ENCODE results near the gene CGB3. TPM values are rescaled to one million over a fixed set of nuclear protein-coding genes. Genes with fewer than 3 reads are reported as not detected.

Gene CGB3
- total RNA-seq, 1 experiment from 2014 or later = not detected

- peak within 1 kb of the TSS; percentile 73 for H3K27ac Mint-ChIP-seq (ENCODE audit: unreplicated experiment)
- DNase-seq = peak; percentile 92
- H3K36me3 Mint-ChIP-seq (ENCODE audit: insufficient read depth, unreplicated experiment) = peaks cover 9% of the 10 kb centered on the region
- intact Hi-C loops (cut with micrococcal nuclease; ENCODE audit: unreplicated experiment) = loop anchor here (2.0 kb wide), 1 partner anchor 20 kb away; the partner anchor contains the start of gene SNRNP70
- BruUV-seq (replicated peaks) = no TSS peak
- Histone ChIP-seq H3K27me3 (replicated peaks; ENCODE audit: control insufficient read depth, insufficient read depth, low read length) (no peaks in the 10 kb centered on the region), H3K9me3 (no peaks in the 10 kb centered on the region), H3K4me1 (peaks cover 34% of the 10 kb centered on the region), H3K4me3 (ENCODE audit: low read depth, low read length) (peak within 1 kb of the TSS; percentile 38), H3K36me3 (ENCODE audit: control insufficient read depth, insufficient read depth, low read length) (no peaks in the 10 kb centered on the region)
- H3K4me1 Mint-ChIP-seq (ENCODE audit: low read depth, unreplicated experiment) = peaks cover 26% of the 10 kb centered on the region
- POLR2A ChIA-PET = interaction anchor here (0.6 to 1.2 kb wide), 7 partner anchors 9 to 279 kb away, joined by 3 to 8 read pairs (median 3); partner anchors contain the start of genes GYS1 and RUVBL2
- H3K4me3 Mint-ChIP-seq (ENCODE audit: unreplicated experiment) = peak within 1 kb of the TSS; percentile 71
- CTCF ChIA-PET = interaction anchor here (0.6 to 1.8 kb wide), 11 partner anchors 9 to 1292 kb away, joined by 4 to 16 read pairs (median 5); partner anchors contain the start of genes AP2A1, GYS1 and RUVBL2
- TF ChIP-seq, protein P1, sequence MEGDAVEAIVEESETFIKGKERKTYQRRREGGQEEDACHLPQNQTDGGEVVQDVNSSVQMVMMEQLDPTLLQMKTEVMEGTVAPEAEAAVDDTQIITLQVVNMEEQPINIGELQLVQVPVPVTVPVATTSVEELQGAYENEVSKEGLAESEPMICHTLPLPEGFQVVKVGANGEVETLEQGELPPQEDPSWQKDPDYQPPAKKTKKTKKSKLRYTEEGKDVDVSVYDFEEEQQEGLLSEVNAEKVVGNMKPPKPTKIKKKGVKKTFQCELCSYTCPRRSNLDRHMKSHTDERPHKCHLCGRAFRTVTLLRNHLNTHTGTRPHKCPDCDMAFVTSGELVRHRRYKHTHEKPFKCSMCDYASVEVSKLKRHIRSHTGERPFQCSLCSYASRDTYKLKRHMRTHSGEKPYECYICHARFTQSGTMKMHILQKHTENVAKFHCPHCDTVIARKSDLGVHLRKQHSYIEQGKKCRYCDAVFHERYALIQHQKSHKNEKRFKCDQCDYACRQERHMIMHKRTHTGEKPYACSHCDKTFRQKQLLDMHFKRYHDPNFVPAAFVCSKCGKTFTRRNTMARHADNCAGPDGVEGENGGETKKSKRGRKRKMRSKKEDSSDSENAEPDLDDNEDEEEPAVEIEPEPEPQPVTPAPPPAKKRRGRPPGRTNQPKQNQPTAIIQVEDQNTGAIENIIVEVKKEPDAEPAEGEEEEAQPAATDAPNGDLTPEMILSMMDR (IDR thresholded peaks at IDR 0.05; ENCODE audit: insufficient read depth in 1 of 2, low read depth in 1 of 2, low read length in 1 of 2, severe bottlenecking in 1 of 2, unreplicated experiment in 1 of 2) = peak in 1 of 2 experiments; percentile 29
- H3K9me3 Mint-ChIP-seq (ENCODE audit: unreplicated experiment) = peaks cover 18% of the 10 kb centered on the region
- H3K27me3 Mint-ChIP-seq (ENCODE audit: insufficient read depth, unreplicated experiment) = no peaks in the 10 kb centered on the region
Observed at GRCh38 chr19:49064768-49065611, 40.9 kb upstream of the CGB3 start, which contains the start of gene NTF4. NTF4 (minus strand) TSS chr19:49064818; CDS start chr19:49061997, 2,821 bp downstream.

DNA sequence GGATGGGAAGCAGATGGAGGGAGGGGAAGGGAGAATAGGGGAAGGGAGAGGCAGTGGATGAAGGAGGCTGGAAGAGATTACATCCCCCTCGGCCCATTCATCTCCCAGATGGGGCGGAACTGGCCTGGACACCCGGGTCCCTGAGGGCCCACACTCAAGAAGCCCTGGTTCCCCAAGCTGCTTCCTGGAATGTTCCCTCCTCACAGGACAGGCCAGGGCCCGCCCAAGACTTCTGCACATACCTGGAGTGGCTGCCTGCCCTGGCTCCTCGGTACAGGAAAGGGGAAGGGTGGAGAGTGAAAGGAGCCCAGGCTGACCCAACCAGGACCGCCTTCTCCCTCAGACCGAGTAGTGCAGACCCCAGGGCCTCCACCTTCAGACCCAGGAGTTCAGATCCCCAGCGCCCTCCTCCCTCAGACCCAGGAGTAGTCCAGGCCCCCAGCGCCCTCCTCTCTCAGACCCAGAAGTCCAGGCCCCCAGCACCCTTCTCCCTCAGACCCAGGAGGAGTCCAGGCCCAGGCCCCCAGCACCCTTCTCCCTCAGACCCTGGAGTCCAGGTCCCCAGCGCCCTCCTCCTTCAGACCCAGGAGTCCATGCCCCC is 40.0 kb upstream of the CGB3 start:
- Mint-ChIP-seq H3K27ac (ENCODE audit: unreplicated experiment) (peak overlapping the region; percentile 73), H3K27me3 (ENCODE audit: insufficient read depth, unreplicated experiment) (no peaks in the 10 kb centered on the region), H3K4me1 (ENCODE audit: low read depth, unreplicated experiment) (peaks cover 26% of the 10 kb centered on the region), H3K36me3 (ENCODE audit: insufficient read depth, unreplicated experiment) (peaks cover 6% of the 10 kb centered on the region), H3K9me3 (ENCODE audit: unreplicated experiment) (peaks cover 10% of the 10 kb centered on the region), H3K4me3 (ENCODE audit: unreplicated experiment) (peak overlapping the region; percentile 71)
- ChIA-PET POLR2A (interaction anchor here (0.6 to 1.2 kb wide), 5 partner anchors 8 to 161 kb away, joined by 3 to 8 read pairs (median 3); partner anchors contain the start of genes GYS1 and RUVBL2), CTCF (interaction anchor here (0.6 to 1.8 kb wide), 8 partner anchors 8 to 1293 kb away, joined by 4 to 16 read pairs (median 5); a partner anchor contains a TSS)
- BruUV-seq (replicated peaks) = no TSS peak
- peak overlapping the region; percentile 38 for H3K4me3 ChIP-seq (ENCODE audit: low read depth, low read length)
- no peaks in the 10 kb centered on the region for H3K27me3 ChIP-seq (replicated peaks; ENCODE audit: control insufficient read depth, insufficient read depth, low read length)
- no peaks in the 10 kb centered on the region for H3K36me3 ChIP-seq (ENCODE audit: control insufficient read depth, insufficient read depth, low read length)
- DNase-seq = peak; percentile 55 to 80
- intact Hi-C loops (cut with micrococcal nuclease; ENCODE audit: unreplicated experiment) = loop anchor here (2.0 kb wide), 1 partner anchor 21 kb away; the partner anchor contains the start of gene SNRNP70
- TF ChIP-seq, protein P1 (IDR thresholded peaks at IDR 0.05; ENCODE audit: insufficient read depth in 1 of 2, low read depth in 1 of 2, low read length in 1 of 2, severe bottlenecking in 1 of 2, unreplicated experiment in 1 of 2) = no peak
- no peaks in the 10 kb centered on the region for H3K9me3 ChIP-seq
- peaks cover 34% of the 10 kb centered on the region for H3K4me1 ChIP-seq

- peaks cover 6% of the 10 kb centered on the region for H3K36me3 Mint-ChIP-seq (ENCODE audit: insufficient read depth, unreplicated experiment)
- H3K4me1 Mint-ChIP-seq (ENCODE audit: low read depth, unreplicated experiment) = peaks cover 18% of the 10 kb centered on the region
- DNase-seq = no peak
- BruUV-seq (replicated peaks) = no TSS peak
- H3K9me3 Mint-ChIP-seq (ENCODE audit: unreplicated experiment) = no peaks in the 10 kb centered on the region
- no peaks in the 10 kb centered on the region for H3K27me3 ChIP-seq (replicated peaks; ENCODE audit: control insufficient read depth, insufficient read depth, low read length)
- intact Hi-C loops (cut with micrococcal nuclease; ENCODE audit: unreplicated experiment) = no loop called here
- H3K4me3 Mint-ChIP-seq (ENCODE audit: unreplicated experiment) = no peak overlapping the region
- H3K27me3 Mint-ChIP-seq (ENCODE audit: insufficient read depth, unreplicated experiment) = peaks cover 6% of the 10 kb centered on the region
- POLR2A ChIA-PET = no interaction called here
- H3K9me3 ChIP-seq = no peaks in the 10 kb centered on the region
- no peaks in the 10 kb centered on the region for H3K36me3 ChIP-seq (ENCODE audit: control insufficient read depth, insufficient read depth, low read length)
- no peak overlapping the region for H3K4me3 ChIP-seq (ENCODE audit: low read depth, low read length)
- CTCF ChIA-PET = no interaction called here
- H3K4me1 ChIP-seq = peaks cover 25% of the 10 kb centered on the region
- H3K27ac Mint-ChIP-seq (ENCODE audit: unreplicated experiment) = no peak overlapping the region
- TF ChIP-seq, protein P1 (IDR thresholded peaks at IDR 0.05; ENCODE audit: insufficient read depth in 1 of 2, low read depth in 1 of 2, low read length in 1 of 2, severe bottlenecking in 1 of 2, unreplicated experiment in 1 of 2) = no peak
Observed at GRCh38 chr19:49061445-49061844, 37.3 kb upstream of the CGB3 start.

All from Caco-2 (cell line).